Activated CD8-positive, alpha-beta memory T cell treated with anti-CD3 and anti-CD28 coated beads for 24 hours (primary cell): ENCODE measurements around the gene ANTXR2.

Experiments used
- DNase-seq: peaks from one replicate; pipeline ENCODE4 v3.0.0-alpha.2; 2020

Gene ANTXR2

DNA sequence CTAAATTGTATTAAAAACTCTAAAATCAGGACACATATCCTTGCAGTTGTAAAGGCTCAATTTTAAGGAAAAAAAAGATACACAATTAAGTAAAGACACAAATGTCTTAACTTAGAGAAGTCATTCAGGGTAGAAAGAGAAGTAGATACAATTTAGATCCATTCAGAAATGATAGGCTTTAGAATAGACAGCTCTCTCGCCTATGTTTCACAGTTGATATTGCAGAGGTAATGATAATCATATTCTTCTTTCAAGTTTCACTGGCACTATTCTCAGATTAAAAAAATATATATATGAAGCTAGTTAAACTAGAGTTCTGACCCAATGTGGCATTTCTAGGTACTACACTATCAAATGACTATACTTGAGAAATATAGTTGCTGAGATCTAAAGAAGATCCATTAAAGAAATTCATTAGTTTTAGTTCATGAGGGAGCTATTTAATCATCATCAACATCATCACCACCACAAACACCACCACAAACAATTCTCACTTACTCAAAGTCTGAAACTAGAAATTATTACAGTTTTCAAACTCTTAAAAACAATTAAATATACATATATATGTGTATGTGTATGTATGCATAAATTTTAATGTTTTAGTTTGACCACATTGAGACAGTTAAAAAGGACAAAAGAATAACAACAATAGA lies 93.1 kb downstream of the ANTXR2 start:
- no peak for DNase-seq

GRCh38 chr4:79977131-79977840 lies 95.7 kb downstream of the ANTXR2 start:
- DNase-seq: no peak

- DNase-seq: no peak
These were observed 108.4 kb downstream of the ANTXR2 start for GRCh38 chr4:79964400-79965211.

DNA sequence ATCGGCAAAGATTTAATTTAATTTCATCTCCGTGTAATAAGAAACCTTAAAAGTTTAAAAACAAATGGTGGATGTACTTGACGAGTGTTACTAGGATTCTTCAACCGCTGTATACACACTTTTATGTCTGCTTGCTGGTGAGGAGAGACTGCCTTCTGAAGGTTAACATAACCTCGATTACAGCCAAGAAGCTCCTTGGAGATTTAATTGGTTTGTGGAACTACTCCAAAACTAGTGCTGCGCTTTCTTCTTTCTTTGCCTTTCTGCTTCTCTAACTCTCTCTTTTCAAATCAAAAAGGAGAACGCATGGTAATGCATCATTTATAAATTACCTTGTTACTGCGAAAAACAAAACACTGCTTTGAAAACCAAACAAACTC lies 109.0 kb downstream of the ANTXR2 start:
- no peak for DNase-seq

- DNase-seq: no peak
These were observed 113.4 kb downstream of the ANTXR2 start for GRCh38 chr4:79959652-79960051.

- DNase-seq: no peak
These were observed 114.4 kb downstream of the ANTXR2 start for GRCh38 chr4:79958466-79959264.

- DNase-seq: no peak
These were observed 123.9 kb downstream of the ANTXR2 start for GRCh38 chr4:79949178-79949577.

DNA sequence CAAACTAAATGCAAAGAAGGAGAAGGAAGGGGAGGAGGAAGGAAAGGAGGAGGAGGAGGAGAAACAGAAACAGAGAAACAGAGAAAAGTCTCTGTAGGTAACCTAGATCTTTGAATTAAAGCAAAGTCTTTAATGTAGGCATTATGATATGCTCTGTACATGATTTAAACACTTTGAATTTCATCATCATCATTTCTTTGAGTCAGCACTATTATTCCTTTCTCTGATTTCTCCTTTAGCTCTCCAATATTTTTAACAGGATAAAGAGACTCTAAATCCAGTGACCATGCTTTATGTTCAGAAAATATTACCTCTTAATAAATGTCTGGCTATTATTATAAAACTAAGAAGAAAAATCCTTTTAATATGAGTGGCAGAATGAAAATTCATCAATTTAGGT lies 124.3 kb downstream of the ANTXR2 start:
- no peak for DNase-seq

DNA sequence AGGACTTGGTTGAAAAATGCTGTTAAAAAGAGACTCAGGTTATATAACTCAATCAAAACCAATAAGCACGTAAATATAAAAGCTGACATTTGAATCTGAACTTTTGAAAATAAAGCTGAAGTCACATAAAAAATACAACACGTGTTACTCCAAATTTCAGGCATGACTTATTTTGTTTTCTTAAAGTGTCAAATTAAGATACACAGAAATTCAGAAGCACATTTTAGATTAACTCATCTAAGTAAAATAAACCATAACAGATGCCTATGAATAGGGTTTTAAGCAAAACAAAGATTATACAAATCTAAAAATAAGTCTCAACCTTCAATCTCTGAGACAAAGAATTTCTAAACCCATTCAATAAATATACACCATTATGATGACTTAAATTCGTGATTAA lies 124.8 kb downstream of the ANTXR2 start:
- DNase-seq: no peak

GRCh38 chr4:79947386-79947785 lies 125.6 kb downstream of the ANTXR2 start:
- no peak for DNase-seq

DNA sequence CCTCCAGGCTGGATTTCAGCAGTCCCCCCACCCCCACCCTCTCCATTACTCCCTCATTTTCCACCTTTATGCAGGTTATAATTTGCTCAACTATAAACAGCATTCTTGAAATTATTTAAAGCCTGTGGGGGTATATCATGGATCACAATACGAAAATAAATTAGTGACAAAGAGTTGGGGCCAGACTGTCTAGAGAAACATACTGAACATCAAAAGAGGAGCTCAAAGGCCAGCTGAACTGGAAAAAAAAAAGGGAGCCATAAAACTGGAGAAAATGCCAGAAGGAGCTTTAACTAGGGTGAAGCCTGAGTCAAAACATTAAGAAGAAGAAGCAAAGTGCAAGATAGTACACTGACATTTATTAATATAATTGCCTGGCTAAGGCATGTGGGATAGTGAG lies 137.8 kb downstream of the ANTXR2 start:
- DNase-seq: no peak

DNA sequence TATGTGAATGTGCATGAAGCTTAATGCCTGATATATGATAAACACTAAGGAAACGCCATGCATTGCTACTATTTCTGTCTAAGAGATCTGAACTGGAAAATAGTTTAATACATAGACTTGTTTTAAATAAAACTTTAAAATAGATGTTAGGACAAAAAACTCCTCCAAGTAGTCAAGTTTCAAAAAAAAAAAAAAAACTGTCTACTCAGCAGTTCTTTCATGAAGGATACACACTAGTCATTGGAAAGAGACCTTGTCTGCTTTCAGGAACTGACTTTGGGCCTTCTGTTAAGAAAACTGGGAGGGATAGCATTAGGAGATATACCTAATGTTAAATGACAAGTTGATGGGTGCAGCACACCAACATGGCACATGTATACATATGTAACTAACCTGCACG lies 138.4 kb downstream of the ANTXR2 start:
- no peak for DNase-seq

DNA sequence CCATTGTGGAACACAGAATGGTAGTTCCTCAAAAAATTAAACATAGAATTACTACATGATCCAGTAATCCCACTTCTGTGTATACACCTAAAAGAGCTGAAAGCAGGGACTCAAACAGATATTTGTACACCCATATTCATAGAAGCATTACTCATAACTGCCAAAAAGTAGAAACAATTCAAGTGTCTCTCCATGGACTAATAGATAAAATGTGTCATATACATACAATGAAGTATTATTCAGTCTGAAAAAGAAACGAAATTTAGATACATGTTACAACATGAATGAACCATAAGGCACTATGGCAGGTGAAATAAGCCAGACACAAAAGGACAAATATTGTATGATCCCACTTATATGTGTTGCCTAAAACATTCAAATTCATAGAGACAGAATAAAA lies 145.1 kb downstream of the ANTXR2 start:
- no peak for DNase-seq

- DNase-seq: no peak
These were observed 149.7 kb downstream of the ANTXR2 start for GRCh38 chr4:79923281-79923680.

- no peak for DNase-seq
These were observed 151.0 kb downstream of the ANTXR2 start for GRCh38 chr4:79922011-79922410.

GRCh38 chr4:79920163-79920853 lies 152.7 kb downstream of the ANTXR2 start:
- DNase-seq: no peak

DNA sequence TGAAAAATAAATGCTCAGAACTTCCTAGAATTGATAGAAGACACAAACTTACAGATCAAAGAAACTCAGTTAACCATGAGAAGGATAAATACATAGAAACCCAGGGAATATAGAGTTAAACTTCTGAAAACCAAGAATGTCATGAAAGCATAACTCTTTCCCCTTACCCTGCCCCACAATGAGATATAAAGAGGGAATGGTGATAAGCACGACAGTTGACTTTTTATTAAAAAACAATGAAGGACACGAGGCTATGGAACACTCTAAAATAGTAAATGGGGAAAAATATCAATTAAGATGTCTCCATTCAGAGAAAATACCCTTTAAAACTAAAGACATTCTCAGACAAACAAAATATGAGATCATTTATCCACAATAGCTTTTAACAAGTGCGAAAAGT lies 154.7 kb downstream of the ANTXR2 start:
- no peak for DNase-seq

- peak; percentile 73 for DNase-seq
These were observed 155.8 kb downstream of the ANTXR2 start for GRCh38 chr4:79917246-79917645.

DNA sequence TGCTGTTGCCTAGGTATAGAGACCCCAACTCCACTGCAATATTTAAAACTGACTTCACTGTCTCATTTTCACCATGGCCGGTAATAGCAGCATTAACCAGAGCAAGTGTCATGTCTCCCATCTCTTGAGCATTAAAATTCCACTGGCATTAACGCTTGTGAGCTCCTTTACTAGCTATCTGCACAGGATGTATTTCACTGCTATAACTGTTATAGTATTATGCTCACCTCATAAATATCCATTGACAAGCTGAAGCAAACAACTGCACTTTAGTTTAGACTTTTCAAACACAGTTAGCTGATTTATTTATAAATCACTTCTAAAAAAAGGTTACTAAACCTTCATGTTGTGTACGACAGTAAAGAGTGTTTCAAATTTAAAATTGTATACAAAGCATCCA lies 157.8 kb downstream of the ANTXR2 start:
- DNase-seq: no peak

DNA sequence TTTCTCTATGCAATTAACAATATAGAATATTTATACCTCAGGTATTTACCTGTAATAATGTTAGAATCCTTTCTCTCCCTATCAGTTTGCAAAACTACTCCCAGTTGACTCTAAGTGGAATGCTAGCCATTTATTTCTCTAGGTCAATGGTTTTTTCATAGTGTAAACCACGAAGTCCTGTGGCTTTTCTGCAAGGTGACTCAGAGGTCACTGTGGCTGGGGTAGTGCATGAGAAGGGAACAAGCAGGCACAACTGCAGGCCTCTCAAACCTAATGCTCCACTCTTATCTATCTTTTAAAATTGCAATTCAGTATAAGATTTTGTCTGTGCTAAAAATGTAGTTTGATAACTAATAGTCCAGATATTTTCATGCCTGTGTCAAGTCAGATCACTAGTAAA lies 159.4 kb downstream of the ANTXR2 start:
- DNase-seq: no peak

DNA sequence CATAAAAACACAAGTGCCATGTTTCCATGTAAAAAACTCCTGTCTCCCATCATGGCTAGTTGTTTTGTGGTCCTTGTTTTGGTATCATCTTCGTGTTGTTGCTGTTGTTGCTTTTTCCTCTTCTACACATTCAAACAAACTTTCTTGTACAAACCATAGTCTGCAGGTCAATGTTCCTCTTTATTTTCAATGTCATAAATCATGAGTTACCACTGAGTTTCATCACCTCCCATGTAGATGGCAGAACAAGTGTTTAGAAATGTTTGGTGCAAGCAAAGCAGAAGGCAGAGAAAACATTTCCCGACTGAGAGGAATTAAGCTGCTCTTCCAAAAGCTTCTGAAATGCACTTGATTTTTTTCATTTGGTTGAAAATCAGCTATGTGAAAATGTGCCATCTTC lies 166.0 kb downstream of the ANTXR2 start:
- no peak for DNase-seq

GRCh38 chr4:79906303-79906702 lies 166.7 kb downstream of the ANTXR2 start:
- DNase-seq: no peak

GRCh38 chr4:79905212-79905611 lies 167.8 kb downstream of the ANTXR2 start:
- DNase-seq: no peak
